HG03280 (cell line): ENCODE results near the gene RNF26.

Experiments
- ATAC-seq: cut with Tn5 transposase; IDR thresholded peaks from one replicate; pipeline ENCODE4 v1.9.1; 2021; ENCODE audit warnings: mild to moderate bottlenecking, moderate library complexity; ENCODE audit not compliant: unreplicated experiment

The RNF26 gene

DNA sequence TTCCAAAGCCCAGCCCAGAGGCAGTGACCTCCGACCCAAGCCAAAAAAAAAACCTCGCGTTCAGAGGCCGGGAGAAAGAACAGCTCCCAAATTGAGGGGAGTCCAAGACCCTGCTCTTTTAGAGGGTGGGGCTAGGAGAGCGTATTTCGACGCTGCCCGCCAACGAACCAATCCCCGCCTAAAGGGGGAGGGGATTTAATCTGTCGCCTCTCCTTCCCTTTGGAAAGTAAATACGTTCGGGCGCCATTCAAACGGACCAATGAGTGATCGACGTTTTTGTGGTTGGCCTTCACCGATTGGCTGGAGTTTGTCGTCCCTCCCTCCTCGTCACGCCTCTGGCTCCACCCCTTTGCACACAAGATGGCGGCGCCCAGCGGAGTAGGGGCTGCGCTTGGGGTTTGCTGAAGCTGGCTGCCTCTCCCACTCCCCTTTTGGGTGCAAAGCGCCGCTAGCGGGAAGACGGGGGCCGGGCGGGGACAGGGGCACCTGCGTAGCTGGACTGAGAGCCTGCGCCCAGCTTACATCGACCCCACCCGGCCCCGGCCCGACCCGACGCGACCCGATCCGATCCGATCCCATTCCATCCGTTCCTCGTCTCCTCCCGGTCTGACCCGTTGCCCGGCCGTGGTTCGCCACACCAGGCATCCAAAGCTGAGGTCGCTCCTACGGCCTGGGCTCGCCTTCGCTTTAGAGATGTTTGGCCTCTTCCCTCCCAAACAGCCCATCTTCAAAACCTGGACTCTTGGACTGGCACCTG lies at the start of gene RNF26:
TSS of gene RNF26 (plus strand) at position 354 of the 757 bp plus-strand sequence. CDS start 596 bp downstream, outside the sequence.
- peak; percentile 96 for ATAC-seq

- no peak for ATAC-seq
These were observed 48.9 kb upstream of the RNF26 start for GRCh38 chr11:119285431-119285830.

GRCh38 chr11:119288219-119288618 lies 46.1 kb upstream of the RNF26 start:
- ATAC-seq: no peak

DNA sequence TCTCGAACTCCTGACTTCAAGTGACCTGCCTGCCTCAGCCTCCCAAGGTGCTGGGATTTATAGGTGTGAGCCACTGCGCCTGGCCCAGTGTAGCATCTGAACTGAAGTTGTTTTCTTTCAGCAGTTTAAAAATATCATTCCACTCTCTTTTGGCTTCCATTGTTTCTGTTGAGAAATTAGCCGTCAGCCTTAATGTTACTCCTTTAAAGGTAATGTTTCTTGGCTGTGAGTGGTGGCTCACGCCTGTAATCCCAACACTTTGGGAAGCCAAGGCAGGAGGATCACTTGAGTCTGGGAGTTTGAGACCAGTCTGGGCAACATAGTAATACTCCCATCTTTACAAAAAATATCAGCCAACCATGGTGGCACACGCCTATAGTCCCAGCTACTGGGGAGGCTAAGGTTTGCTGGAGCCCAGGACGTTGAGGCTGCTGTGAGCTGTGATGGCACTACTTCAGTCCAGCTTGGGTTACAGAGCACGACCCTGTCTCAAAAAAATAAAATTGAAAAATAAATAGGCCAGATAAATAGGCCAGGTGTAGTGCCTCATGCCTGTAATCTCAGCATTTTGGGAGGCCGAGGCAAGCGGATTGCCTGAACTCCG lies 43.3 kb upstream of the RNF26 start:
- no peak for ATAC-seq

DNA sequence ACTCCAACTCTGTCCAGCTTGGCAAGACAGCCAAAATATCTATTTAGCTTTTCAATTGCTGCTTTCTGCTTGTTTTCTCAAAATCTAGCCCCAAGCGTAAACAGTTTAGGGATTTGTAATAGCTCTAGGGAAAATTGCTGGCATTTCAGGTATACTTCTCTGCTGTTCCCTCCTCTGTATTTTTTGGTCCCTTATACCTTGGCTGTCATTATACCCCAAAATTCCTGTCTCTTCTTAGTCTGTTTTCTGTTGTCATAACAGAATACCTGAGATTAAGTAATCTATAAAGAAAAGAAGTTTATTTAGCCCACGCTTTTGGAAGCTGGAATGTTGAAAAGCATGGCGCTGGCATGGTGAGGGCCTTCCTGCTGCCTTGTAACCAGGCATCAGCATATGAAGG lies 40.9 kb upstream of the RNF26 start:
- no peak for ATAC-seq

DNA sequence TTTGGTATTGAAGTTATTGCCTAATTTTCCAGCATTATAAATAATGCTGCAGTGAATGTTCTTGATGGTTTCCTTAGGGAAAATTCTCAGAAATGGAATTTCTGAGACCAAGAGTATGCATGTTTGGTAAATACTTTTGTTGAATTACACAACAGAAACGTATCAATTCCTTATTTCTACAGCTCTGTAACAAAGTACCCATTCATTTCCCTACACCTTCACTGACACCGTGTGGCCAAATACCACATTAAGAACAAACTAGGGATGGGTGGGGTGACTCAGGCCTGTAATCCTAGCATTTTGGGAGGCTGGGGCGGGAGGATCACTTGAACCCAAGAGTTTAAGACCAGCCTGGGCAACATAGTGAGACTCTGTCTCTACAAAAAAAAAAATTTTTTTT lies 39.1 kb upstream of the RNF26 start:
- ATAC-seq: no peak

GRCh38 chr11:119297938-119298337 lies 36.4 kb upstream of the RNF26 start:
- no peak for ATAC-seq

GRCh38 chr11:119298726-119299125 lies 35.6 kb upstream of the RNF26 start:
- no peak for ATAC-seq

GRCh38 chr11:119299416-119299815 lies 34.9 kb upstream of the RNF26 start:
- no peak for ATAC-seq

DNA sequence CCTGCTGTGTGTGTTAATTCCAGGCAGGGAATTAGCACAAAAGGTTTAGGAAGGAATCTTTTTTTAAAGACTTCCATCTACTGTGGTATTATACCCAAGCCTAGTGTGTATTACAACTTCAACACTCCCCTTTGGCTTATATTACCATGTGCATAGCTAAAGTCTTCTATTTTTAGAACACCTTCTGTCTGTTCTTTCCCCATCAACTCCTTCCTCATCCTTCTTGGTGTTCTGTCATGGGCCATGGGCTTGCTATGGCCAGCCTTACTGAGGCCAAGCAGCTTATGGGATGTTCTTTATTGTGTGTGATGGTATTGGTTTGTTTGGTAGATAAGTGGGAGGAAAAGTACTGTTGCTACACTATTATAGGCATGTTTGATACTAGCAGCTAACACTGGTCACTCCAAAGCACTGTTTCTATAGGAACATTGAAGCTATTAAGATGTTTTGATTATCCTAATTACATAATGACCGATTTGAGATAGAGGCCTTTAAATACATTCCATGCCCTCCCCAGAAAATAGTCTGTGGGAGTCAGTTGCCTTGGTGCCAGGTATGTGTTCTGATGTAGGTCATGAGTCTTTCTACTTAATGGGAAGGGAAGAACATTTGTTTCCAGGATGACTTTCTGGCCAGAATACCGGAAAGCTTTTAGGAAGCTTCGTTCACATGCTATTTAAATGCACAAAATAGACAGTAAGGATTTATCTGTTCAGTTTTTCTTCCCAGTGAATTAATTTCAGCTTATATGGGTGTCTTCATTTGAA lies 33.9 kb upstream of the RNF26 start:
- ATAC-seq: no peak

- ATAC-seq: no peak
These were observed 31.1 kb upstream of the RNF26 start for GRCh38 chr11:119303227-119303718.

DNA sequence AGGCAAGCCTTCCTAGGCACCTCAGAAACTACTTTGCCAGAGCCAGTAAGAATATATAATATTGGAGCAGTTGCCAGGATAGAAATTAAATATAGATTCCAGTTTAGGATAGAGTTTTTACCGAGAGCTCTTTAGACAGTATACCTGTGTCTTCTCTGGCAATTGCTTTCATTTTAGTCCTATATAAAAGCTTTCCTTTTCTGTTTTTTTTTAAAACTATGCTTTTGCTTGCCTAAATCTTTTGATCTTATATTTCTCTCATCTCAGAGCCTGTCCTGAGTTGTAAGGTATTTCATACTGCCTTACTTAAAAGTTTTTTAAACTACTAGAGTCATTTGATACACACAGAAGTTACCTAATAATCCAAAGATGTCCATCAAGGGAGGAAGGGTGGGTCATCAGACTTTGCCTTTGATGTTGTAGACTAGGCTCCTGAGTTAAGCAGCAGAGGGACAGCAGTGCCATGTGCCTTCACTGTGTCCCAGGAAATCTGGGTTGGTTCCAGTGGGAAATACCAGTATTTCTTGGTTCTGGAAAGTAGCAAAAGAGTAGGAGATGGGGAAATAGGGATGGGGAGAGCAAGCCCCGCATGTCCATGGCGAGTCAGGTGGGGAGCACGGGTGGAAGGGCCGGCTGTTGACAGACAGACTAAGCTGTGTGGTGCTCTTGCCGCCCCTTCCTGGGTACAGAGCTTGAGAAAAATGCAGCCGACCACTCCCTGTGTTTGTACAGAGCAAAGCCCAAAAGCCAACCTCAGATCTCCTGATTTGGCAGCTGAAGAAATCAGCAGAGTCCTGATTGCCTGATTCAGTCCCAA lies 28.6 kb upstream of the RNF26 start:
- no peak for ATAC-seq

- ATAC-seq: no peak
These were observed 27.9 kb upstream of the RNF26 start for GRCh38 chr11:119306373-119306890.

- no peak for ATAC-seq
These were observed 27.1 kb upstream of the RNF26 start for GRCh38 chr11:119307219-119307618.

GRCh38 chr11:119307974-119308373 lies 26.4 kb upstream of the RNF26 start:
- no peak for ATAC-seq

DNA sequence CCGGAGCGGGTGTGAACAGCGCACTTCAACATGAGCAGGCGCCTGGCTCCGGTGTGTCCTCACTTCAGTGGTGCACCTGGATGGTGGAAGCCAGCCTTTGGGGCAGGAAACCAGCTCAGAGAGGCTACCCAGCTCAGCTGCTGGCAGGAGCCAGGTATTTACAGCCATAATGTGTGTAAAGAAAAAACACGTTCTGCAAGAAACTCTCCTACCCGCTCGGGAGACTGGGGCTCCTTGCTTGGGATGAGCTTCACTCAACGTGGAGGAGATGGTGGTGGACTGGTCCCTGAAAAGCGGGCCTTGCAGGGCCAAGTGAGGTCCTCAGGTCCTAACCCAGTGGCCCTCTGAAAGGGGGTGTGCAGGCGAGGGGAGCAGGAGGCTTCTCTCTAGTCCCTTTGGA lies 24.9 kb upstream of the RNF26 start:
- ATAC-seq: no peak

GRCh38 chr11:119309953-119310681 lies 24.2 kb upstream of the RNF26 start:
- no peak for ATAC-seq

GRCh38 chr11:119310682-119311052 lies 23.7 kb upstream of the RNF26 start:
- ATAC-seq: no peak

GRCh38 chr11:119314726-119315125 lies 19.6 kb upstream of the RNF26 start:
- no peak for ATAC-seq
